HG03457 (cell line): ENCODE results near the gene GPRC5B.

Source experiments
- ATAC-seq: cut with Tn5 transposase; IDR thresholded peaks from one replicate; pipeline ENCODE4 v1.9.1; 2021; ENCODE audit warnings: moderate number of reproducible peaks; ENCODE audit not compliant: unreplicated experiment

Gene GPRC5B

DNA sequence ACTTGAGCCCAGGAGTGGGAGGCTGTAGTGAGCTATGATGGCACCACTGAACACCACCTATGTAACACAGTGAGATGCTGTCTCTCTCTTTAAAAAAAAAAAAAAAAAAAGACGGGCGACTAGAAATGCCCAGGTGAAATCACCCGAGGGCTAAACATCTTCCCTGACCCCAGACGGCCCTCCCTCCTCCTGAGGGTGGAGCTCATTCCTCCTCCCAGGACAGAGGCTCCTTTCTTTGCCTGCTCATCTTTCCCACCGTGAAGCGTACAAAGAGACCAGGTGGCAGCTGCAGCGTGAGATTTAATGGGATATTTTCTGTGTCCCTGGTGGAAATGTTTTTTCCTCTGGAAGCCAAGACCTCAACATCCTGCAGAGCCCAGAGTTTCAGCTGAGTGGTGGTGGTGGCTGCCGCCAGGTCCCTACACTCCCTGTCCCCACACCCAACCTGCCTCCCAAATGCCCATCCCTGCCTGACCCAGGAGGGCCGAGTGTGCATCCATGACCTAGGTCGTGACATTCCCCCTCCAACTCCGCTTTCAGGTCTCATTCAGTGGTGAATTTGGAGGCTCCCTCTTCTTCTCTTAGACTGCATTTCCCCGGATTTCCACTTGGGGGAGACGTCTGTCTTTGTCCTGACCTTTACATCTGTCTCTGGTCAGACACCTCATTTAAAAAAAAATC is 14.4 kb upstream of the GPRC5B start:
- ATAC-seq: no peak

DNA sequence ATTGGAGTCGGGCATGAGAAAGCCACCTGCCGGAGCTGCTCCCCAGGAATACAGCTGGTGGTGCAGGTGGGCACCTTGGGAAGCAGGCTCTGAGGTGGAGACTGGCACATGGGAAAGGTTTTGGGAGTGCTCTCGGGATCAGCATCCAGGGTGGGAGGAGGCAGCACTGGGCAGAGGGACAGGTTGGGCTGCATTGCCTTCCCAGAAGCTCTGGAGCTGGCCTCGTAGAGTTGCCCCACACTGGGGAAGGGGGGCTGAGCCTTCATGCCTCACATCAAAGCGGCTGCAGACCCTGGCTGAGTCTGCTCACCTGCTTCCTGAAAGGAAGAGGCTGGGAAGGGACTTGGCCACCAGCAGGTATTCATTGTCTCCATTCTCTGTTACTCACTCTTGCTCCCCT is 13.5 kb upstream of the GPRC5B start:
- no peak for ATAC-seq

DNA sequence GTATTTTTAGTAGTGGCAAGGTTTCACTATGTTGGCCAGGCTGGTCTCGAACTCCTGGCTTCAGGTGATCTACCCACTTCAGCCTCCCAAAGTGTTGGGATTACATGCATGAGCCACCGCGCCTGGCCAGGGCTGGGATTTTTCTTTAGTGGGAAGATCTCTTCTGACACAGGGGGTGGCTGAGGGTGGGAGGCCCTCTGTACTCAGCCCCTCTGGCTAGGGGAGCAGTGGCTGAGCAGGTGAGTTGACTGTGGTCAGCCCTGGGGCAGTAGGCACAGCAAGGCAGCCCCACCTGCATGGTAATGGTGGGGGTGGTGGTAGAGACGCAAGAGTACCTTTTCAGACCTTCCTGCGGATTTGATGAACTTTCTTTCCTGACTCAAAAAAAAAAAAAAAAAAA is 12.3 kb upstream of the GPRC5B start:
- no peak for ATAC-seq

DNA sequence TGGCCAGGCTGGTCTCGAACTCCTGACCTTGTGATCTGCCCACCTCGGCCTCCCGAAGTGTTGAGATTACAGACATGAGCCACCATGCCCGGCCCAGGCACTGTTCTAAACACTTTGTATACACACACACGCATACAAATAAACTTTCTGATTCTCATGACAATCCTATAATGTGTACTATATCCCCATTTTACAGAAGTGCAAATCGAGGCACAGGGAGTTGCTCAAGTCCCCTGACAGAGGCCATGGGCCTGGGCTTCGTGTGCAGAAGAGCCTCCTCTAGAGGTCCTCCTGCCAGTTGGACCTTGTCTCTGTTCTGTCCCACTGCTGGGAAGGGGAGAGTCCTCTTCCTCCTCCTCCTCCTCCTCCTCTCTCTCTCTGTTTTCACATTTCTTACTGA is 9.9 kb upstream of the GPRC5B start:
- ATAC-seq: no peak

DNA sequence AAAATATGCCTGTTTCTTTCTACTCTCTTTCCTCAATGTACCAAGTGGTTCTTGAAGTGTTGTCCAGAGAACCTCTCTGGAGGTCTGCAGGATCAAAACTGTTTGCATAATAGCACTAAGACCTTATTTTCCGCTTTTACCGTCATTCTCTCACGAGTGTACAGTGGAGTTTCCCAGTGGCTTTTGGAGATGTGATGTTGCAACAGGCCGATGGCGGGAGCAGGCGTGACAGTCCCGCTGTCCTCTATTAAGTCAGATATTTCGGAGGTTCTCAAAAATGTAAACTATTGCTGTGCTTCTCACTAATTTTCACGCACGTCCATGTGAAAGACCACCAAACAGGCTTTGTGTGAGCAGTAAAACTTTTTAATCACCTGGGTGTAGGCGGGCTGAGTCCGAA is 8.3 kb upstream of the GPRC5B start:
- ATAC-seq: no peak

DNA sequence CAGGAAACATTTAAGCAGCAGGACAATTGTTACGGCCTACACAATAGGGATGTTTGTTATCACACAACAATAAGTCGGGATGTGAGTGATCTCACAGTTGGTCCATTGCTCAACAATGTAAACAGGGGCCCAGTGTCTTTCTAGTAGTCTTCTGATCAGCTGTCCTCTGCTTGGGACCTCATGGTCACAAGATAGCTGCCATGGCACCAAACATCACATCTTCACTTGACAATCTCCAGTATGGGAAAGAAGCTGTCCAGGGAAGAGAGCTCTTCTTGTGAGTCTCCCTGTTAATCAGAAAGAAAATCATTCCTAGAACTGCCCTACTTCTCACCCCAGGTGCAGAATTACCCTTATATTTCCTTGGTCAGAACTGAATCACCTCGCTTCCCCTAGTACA is 6.3 kb upstream of the GPRC5B start:
- ATAC-seq: no peak

DNA sequence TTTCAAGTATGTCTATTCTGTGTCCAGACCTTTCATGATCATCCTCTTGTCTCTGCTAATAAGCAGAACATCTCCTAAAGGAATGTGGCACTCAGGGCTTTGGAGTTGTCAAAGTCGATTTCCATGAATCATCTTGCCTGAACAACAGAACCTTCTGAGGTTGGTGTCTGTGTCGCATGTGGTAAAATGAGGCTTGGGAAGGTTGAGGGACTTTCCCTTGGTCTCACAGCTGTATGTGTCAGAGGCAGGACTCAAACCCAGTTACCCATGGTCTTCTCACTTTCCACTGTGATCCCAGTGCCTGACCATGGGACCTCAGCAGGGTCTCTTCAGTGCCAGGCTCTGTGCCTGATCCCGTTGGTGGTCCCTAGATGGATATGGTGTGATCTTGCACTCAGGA is 4.2 kb upstream of the GPRC5B start:
- ATAC-seq: no peak

DNA sequence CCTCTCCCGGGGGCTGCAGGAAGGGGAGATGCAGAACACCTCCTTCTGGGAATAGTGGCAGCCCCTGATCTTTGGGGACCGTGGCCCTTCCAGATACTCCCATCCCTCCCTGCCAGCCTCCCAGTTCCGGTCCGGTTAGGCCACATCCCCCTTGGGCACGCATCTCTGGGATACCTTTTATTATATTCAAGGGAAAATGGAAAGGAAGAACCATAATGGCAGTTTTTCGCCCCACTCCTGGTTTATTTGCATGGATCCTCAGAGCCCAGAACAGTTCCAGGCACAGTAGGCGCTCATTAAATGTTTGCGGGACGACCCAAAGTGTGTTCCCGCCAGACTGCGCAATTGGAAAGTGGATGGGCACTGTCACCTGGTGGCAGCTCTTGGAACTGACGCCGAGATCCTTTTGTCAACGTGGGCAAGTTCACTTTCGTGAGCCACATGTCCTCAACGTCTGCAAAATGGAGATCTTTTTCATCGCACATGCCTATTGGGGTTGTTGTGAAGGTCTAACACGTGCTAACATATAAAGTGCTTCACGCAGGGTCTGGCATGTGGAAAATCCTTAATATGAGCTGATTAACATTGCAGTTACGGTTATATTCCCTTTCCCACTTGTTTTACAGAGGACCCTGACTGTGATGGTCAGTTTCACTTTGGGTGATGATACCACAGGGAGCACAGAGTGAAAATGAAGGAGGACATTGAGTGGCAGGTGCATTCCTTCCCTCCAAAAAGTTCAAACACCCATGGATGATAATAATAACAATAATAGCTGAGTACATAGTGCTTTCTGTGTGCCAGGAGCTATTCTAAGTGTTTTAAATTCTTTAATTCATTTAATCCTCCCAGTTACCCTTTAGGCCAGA is 1.7 kb upstream of the GPRC5B start:
- no peak for ATAC-seq

DNA sequence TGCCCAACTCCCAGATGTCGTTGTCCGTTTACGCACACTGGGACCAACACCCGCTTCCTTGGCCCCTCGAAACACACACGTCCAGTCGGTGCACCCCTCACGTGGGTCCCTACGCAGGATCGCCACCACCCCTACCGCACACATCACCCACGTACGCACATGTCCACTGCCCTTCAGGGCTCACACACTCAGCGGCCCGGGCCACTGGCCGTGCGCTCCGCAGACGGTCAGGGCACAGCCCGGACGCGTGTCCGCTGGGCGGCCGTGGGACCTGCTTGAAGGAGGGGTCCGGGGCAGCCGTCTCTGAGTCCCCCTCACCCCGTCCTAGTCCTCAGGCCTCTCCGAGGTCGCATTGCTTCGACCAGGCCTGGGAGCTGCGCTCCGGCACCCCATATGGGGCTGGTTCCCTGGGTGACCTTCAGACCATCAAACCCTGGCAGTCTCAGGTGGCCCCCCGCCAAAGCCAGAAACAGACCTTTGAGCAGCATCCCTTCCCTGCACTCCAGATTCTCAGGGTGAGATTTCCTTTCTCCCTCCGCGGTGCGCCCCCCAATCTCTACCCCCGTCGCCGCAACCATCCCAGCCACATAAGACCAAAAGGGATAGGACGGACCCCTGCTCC is 914 bp upstream of the GPRC5B start:
- ATAC-seq: no peak

DNA sequence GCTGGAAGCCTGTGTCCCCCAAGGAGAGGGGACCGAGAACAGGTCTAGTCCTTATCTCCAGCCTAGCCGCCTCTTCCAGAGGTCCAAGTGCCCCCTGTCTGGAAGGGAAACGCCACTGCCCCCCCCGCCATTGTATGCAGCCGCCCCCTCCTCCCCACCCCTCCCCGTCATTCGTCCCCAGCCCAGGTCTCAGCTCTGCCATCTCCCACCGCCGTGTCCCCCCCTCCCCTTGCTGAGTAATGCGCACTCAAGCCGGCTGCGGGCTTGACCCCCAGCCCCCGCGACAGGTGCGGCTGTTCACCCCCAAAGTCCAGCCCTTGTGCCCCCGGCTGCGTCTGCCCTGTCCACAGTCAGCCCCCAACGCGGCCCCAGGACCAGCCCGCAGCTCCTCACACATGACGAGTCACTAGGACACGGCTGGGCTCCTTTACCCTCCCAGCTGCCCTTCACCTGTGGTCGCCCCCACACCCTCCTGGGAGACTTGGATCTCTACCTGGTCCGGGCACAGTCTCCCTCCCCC is 622 bp downstream of the GPRC5B start:
- ATAC-seq: no peak

DNA sequence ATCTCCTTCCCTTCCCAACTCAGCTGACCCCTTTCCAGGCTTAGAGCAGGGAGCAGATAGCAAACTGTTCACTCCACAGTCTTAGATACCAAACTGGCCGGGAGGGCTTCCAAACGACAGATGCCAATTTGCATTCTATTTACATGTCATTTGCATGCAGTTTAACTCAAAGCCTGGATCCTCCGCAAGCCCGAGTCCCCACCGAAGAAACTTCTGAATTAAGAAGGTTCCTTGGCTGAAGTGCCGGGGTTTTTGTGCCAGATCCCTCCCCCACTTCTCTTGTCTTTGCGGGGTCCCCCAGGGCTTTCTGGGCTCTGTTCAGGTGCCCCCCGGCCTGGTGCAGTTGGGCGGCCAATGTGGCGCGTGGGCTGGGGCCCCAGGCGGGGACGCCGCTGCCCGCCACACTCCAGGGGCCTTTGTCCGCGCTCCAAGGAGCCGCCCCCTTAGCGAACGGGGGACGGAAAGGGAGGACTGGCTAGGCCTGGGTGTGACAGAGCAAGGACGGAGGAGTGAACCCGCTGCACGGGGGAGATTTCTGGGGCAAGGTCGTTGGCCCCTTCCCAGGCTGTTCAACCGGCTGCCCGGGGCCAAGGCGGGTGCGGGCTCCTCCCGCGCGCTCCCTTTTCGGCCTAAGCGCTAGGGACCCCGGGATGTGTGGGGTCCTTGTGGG is 1.2 kb downstream of the GPRC5B start:
- no peak for ATAC-seq

DNA sequence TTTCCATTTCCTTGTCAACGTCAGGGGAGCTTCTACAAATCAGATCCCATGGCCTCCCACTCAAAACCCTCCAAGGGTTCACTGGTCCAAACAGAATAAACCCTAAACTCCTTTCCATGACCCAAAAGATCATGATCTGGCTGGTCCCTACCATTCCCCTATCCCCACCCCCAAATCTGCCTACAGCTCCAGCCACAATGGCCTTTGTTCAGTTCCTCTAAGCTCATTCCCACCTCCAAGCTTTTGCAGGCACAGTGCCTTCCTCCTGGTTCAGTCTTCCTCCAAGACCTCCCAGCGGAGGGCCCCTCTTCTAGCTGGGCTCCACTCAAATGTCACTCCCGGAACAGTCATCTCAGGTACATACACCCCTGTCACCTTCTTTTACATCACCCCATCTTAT is 2.0 kb downstream of the GPRC5B start:
- no peak for ATAC-seq

DNA sequence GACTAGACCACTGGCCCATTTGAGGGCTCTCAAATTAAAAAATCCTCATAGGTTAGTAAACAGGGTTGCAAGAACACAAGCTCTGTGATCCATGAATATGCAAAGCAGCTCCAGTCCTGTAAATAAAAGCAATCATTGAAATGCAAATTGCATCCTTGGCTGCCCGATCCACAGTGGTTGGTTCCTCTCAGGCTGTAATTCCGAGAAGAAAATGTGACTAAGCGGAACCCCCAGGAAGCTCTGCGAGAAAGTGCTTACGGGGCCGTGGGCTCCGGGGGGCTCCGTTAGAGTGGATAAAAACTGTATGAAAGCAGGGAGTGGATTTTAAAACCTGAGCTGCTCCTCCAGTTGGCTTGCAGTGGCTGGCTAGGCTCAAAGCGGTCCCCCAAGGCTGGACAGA is 2.5 kb downstream of the GPRC5B start:
- ATAC-seq: no peak

DNA sequence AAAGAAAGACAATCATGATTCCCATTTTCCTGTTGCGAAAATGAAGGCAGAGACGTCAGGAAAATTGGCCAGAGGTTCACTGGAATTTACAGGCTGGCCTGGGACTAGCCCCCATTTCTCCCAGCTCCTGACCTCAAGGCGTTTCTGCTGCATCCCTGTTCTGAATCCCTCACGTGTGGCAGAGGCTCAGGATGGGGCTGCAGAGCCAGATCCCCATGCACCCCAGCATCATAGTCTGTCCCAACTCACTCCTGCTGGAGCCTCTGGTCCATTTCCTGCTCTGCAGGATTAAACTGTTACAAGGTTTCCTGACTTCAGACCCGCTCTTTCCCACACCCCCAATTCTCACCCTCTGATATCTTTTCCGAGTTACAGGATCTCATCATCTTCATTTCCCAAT is 2.9 kb downstream of the GPRC5B start:
- no peak for ATAC-seq

DNA sequence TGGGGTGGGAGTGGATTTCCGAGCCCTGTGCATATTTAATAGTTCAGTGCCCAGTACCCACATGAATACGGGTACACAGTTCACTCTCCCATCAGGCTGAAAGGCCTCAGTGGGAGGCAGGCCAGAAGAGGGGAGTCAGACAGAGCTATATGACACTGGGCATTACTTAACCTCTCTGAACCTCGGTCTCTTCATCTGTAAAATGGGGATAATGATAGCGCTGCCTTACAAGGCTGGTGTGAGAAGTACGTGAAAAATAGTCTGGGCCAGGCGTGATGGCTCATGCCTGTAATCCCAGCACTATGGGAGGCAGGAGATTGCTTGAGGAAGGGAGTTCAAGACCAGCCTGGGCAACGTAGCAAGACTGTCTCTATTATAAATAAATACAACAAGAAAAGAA is 3.6 kb downstream of the GPRC5B start:
- ATAC-seq: no peak

DNA sequence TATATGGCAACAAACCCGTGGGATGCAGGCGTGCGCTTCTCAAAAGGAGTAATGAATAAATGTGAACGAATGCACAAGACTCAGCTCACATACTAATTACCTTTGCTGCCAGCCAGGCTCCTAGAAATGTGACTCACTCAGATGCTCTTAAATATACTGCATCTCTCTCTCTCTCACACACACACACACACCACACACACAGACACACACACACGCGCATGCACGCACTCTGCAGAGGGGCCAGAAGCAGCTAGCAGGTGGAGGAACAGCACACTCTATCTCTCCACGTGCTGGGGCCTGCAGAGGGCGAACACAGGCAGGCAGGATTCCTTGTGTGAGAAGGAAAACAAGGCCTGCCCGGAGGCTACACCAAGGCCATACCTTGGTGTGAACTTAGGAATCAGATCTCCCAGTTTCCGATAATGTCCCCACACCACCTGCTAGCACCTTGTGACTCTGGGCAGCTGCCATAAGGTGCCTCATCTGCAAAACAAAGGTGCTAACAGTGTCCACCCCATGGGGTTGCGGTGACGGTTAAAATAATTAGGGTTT is 5.3 kb downstream of the GPRC5B start:
- no peak for ATAC-seq

DNA sequence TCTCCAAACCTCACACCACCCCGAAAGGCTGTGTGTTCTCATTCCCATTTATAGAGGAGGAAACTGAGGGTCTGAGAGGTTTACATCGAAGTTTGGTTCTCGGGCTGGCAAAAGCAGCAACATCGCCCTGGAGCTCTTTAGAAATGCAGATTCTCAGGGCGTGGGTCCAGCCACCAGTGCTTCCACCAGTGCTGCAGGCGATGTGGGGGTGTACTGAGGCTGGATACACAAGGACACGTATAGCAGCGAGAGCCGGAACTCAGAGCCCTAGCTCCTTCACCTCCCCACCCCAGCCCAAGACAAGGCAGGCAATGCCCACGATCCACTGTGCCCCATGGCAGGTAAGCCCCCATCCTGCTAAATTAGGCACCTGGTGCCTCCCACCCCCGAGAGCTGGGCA is 5.9 kb downstream of the GPRC5B start:
- no peak for ATAC-seq

DNA sequence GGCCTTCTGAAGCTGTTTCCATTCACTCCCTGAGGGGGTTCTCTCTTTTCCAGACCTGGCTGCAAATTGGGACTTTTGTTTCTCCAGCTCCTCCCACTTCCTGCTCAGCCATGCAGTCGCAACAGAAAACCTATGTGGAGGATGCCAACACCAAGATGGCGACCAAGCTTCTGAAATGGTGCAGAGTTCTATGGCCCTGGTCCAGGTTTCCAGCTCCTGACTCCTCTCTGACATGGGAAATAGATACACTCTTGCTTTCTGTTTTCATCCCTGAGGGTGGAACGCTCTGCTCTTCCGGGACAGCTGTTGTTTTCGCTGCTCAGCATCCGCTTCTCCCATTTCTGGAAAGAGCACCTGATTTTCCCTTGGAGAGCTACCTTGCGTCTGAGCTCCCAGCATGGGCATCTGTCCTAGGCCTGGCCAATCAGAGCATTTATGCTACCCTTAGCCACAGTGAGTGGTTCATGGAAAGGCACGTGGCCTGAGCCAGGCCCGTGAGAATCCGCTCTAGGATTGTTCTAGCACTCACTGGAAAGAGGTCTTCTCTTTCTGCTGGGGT is 8.1 kb downstream of the GPRC5B start:
- ATAC-seq: no peak

DNA sequence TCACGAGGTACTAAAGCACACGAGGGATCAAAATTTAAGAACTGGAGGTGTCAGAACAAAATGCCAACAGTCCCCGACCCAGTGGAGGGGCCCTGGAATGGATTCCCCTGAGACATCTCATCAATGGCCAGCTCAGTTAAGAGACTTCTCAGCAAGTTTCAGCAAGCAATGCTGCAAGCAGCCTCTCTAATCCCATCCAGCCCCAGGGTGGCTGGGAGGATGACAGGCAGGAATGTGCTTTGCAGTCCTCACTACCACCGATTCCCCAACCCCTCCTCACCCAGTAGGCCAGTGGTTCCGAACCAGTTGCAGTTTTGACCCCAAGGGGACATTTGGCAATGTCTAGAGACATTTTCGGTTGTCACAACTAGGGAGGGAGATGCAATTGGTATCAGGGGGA is 8.7 kb downstream of the GPRC5B start:
- ATAC-seq: no peak

DNA sequence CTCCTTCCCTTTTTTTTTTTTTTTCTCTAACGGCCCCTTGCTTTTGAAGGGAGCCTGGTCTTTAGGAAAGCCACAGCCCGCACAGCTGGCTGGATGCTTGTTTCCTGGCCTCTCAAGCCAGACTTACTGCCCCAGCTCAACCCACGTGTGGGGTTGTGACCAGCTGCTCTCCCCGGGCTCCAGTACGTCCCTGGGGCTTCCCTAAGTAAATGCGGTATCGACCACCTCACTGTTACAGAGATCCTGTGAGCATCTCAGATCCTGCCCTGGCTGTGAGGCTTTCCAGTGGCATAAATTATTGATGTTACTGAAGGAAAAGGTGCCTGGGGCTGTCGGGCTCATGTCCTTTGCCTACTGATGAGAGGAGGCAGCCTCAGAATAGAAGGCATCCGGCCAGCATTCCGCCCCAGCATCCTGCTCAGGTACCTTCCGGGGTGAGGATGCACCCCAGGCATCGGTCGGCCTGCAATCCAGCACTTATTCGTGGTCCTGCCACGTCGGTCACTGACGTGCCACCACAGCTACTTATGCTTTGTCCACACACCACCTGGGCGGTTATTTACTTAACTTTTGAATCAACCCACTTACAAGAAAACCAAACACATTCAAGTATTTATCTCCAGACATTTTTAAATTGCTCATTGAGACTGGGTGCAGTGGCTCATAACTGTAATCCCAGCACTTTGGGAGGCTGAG is 9.6 kb downstream of the GPRC5B start:
- ATAC-seq: no peak
